Mesothelial cell of epicardium (in vitro differentiated cells): ENCODE measurements around the gene UBE2E1. TPM values are rescaled to one million over a fixed set of nuclear protein-coding genes. Genes with fewer than 3 reads are reported as not detected.

Experiments
- DNase-seq, 2 experiments: peaks; one replicate each; pipeline ENCODE4 v3.0.0; 2021; ENCODE audit warnings: low spot score in 2 of 2; ENCODE audit not compliant: unreplicated experiment in 2 of 2
- H3K27ac Mint-ChIP-seq: 2 replicates; pipeline ENCODE4 v1.8.0; 2021; ENCODE audit warnings: mixed read lengths
- H3K27me3 Mint-ChIP-seq: 2 replicates; pipeline ENCODE4 v1.8.0; 2021; ENCODE audit warnings: low read depth, mixed read lengths
- H3K36me3 Mint-ChIP-seq: 2 replicates; pipeline ENCODE4 v1.8.0; 2021; ENCODE audit warnings: mixed read lengths
- H3K4me1 Mint-ChIP-seq: 2 replicates; pipeline ENCODE4 v1.8.0; 2021; ENCODE audit warnings: mixed read lengths
- H3K4me3 Mint-ChIP-seq: 2 replicates; pipeline ENCODE4 v1.8.0; 2021; ENCODE audit warnings: mild to moderate bottlenecking, moderate library complexity, mixed read lengths
- H3K9me3 Mint-ChIP-seq: 2 replicates; pipeline ENCODE4 v1.8.0; 2021; ENCODE audit warnings: mixed read lengths
- CTCF ChIP-seq: fragments of 200-600 bp; sonication (generic); IDR thresholded peaks from one replicate; pipeline ENCODE4 v1.5.0; 2021; ENCODE audit warnings: antibody characterized with exemption; ENCODE audit not compliant: unreplicated experiment
- total RNA-seq: library from RNA; stranded (reverse); gene quantifications from 3 replicates; pipeline ENCODE4 v1.2.1, GENCODE V29; 2021

Gene UBE2E1
- total RNA-seq, 1 donor from 2014 or later: 89.9 TPM

- H3K27ac Mint-ChIP-seq: no peak overlapping the region
- no peaks in the 10 kb centered on the region for H3K27me3 Mint-ChIP-seq
- peaks cover 23% of the 10 kb centered on the region for H3K4me1 Mint-ChIP-seq
- DNase-seq: no peak
- no peaks in the 10 kb centered on the region for H3K9me3 Mint-ChIP-seq
- TF ChIP-seq CTCF: no peak
- no peak overlapping the region for H3K4me3 Mint-ChIP-seq
- H3K36me3 Mint-ChIP-seq: peaks cover 18% of the 10 kb centered on the region
Observed at GRCh38 chr3:23815879-23816278, 10.1 kb downstream of the UBE2E1 start.

DNA sequence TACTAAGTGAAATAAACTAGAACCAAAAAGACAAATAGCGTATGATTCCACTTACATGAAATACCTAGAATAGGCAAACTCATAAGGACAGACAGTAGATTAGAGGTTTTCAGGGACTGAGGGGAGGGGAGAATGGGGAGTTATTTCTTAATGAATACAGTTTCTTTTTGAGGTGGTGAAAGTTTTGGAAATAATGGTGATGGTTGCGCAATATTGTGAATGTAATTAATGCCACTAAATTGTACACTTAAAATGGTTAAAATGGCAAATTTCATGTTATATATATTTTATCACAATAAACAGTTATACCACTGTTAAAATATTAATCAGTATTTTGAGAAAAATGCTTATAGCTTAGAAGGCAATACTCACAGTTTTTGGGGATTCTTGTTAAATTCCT lies 11.0 kb downstream of the UBE2E1 start:
- no peak for DNase-seq
- Mint-ChIP-seq H3K4me1 (peaks cover 15% of the 10 kb centered on the region), H3K9me3 (no peaks in the 10 kb centered on the region), H3K36me3 (peaks cover 18% of the 10 kb centered on the region), H3K27ac (no peak overlapping the region), H3K4me3 (no peak overlapping the region), H3K27me3 (no peaks in the 10 kb centered on the region)
- TF ChIP-seq CTCF: no peak

DNA sequence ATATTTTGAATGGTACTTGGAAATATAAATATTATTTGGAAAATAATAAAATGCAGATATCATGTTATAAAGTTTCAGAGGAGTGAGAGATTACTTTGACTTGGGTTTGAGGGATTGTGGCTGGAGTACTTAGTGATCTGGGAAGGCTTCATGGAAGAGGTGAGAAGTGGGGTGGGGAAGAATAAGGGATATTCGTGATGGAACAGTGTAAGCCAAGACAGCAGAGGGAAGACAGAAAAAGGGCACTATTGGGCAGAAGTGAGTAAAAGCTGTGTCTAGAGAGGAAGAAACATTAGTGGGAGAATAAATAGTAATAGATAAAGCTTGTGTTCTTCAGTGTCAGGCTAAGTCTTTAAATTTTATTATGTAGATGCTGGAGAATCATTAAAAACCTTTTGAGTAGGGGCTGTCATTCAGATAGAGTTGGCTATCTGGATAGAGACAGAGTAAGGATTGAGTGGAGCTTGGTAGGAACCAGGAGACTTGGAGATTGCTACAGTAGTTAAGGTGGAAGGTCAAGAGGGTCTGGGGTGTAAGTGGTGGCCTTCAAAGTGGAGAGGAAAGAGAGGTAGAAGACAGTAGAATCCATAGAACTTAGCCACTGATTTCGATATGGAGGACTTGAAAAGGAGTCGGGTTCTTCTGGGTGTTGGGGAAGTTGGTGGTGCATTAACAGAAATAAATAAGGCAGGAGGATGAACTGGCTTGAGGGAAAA lies 11.9 kb downstream of the UBE2E1 start:
- no peak overlapping the region for H3K4me3 Mint-ChIP-seq
- no peak for TF ChIP-seq CTCF
- no peak overlapping the region for H3K27ac Mint-ChIP-seq

DNA sequence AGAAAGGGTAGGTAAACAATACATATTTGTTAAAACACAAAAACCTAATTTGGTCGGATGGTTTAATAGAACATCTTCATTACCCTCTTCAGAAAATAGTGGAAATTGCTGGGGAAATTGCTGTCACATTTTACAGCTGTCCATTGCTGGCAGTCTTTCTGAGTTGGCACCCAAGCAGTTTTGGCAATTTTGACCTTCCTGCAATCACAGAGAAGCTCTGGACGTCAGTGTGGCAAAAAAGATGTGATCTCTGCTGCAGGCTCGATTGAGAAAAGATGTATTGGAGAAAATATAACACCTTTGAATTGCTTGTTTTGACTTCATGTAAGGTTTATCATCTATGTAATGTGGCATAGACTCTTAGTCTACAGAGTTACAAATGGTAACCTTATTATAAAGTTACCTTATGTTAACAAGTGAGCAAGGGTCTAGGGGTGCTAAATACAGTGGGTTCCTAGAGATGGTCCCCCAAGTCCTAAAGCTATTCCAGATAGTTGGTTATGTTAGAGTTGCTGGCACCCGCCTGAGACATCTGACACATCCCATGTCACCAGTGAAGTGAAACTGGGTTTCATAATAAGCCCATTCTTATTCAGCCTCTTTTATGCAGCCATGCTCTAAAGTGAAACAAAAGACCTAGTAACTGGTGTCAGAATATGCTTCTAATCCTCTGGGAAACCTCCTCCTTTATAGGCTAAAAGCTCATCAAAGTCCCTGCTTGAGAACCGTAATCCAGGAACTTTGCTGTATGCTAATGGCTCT lies 14.0 kb downstream of the UBE2E1 start:
- DNase-seq: no peak
- H3K4me3 Mint-ChIP-seq: no peak overlapping the region
- H3K27me3 Mint-ChIP-seq: peaks cover 5% of the 10 kb centered on the region
- no peak overlapping the region for H3K27ac Mint-ChIP-seq
- H3K9me3 Mint-ChIP-seq: no peaks in the 10 kb centered on the region
- TF ChIP-seq CTCF: no peak
- H3K4me1 Mint-ChIP-seq: no peaks in the 10 kb centered on the region
- peaks cover 13% of the 10 kb centered on the region for H3K36me3 Mint-ChIP-seq

More for the DNA sequence above, 11.9 kb downstream of the UBE2E1 start:
- no peak for DNase-seq
- Mint-ChIP-seq H3K9me3 (no peaks in the 10 kb centered on the region), H3K36me3 (peaks cover 14% of the 10 kb centered on the region), H3K27me3 (no peaks in the 10 kb centered on the region), H3K4me1 (peaks cover 5% of the 10 kb centered on the region)

- H3K27ac Mint-ChIP-seq: no peak overlapping the region
Observed at GRCh38 chr3:23820888-23821287, 15.1 kb downstream of the UBE2E1 start.

More at GRCh38 chr3:23820888-23821287, 15.1 kb downstream of the UBE2E1 start:
- no peak for DNase-seq
- peaks cover 13% of the 10 kb centered on the region for H3K36me3 Mint-ChIP-seq
- H3K27me3 Mint-ChIP-seq: peaks cover 5% of the 10 kb centered on the region
- TF ChIP-seq CTCF: no peak
- H3K4me1 Mint-ChIP-seq: peaks cover 3% of the 10 kb centered on the region
- H3K4me3 Mint-ChIP-seq: no peak overlapping the region
- no peaks in the 10 kb centered on the region for H3K9me3 Mint-ChIP-seq
